ENCODE data around the gene RAD23A. TPM values are rescaled to one million over a fixed set of nuclear protein-coding genes. Genes with fewer than 3 reads are reported as not detected.
"Not testable (repeated sequence)": the region's sequence is repeated elsewhere in the genome, so short reads cannot be mapped to it uniquely, and the experiment has no call there.

The RAD23A gene
- total RNA-seq, 1 donor from 2014 or later = 62.1 TPM

GRCh38 chr19:12947702-12948611, 2.3 kb downstream of the RAD23A start:
- peak overlapping the region; percentile 5 for H3K27ac Mint-ChIP-seq (ENCODE audit: unreplicated experiment)
- peaks cover 17% of the 10 kb centered on the region for H3K27me3 Mint-ChIP-seq (ENCODE audit: unreplicated experiment)
- H3K4me3 Mint-ChIP-seq (ENCODE audit: unreplicated experiment) = no peak overlapping the region
- peaks cover 21% of the 10 kb centered on the region for H3K9me3 Mint-ChIP-seq (ENCODE audit: unreplicated experiment)
- TF ChIP-seq CTCF (IDR thresholded peaks at IDR 0.05; ENCODE audit: partially characterized antibody, unreplicated experiment) = no peak
- no peaks in the 10 kb centered on the region for H3K36me3 Mint-ChIP-seq (ENCODE audit: unreplicated experiment)
- DNase-seq = no peak
- peaks cover 19% of the 10 kb centered on the region for H3K4me1 Mint-ChIP-seq (ENCODE audit: low read depth, unreplicated experiment)

- DNase-seq = no peak
- Mint-ChIP-seq H3K27me3 (ENCODE audit: unreplicated experiment) (peaks cover 20% of the 10 kb centered on the region), H3K4me3 (ENCODE audit: unreplicated experiment) (no peak overlapping the region), H3K9me3 (ENCODE audit: unreplicated experiment) (peaks cover 23% of the 10 kb centered on the region), H3K36me3 (ENCODE audit: unreplicated experiment) (no peaks in the 10 kb centered on the region), H3K27ac (ENCODE audit: unreplicated experiment) (no peak overlapping the region), H3K4me1 (ENCODE audit: low read depth, unreplicated experiment) (peaks cover 22% of the 10 kb centered on the region)
- TF ChIP-seq CTCF (IDR thresholded peaks at IDR 0.05; ENCODE audit: partially characterized antibody, unreplicated experiment) = no peak
Observed at GRCh38 chr19:12948612-12949362, 3.1 kb downstream of the RAD23A start.

- Mint-ChIP-seq H3K27me3 (ENCODE audit: unreplicated experiment) (peaks cover 20% of the 10 kb centered on the region), H3K9me3 (ENCODE audit: unreplicated experiment) (peaks cover 23% of the 10 kb centered on the region), H3K4me3 (ENCODE audit: unreplicated experiment) (no peak overlapping the region), H3K36me3 (ENCODE audit: unreplicated experiment) (no peaks in the 10 kb centered on the region), H3K4me1 (ENCODE audit: low read depth, unreplicated experiment) (peaks cover 27% of the 10 kb centered on the region), H3K27ac (ENCODE audit: unreplicated experiment) (no peak overlapping the region)
- no peak for TF ChIP-seq CTCF (IDR thresholded peaks at IDR 0.05; ENCODE audit: partially characterized antibody, unreplicated experiment)
- no peak for DNase-seq
Observed at GRCh38 chr19:12949363-12950283, 4.0 kb downstream of the RAD23A start.

GRCh38 chr19:12952050-12952449, 6.4 kb downstream of the RAD23A start:
- not testable (repeated sequence) for H3K36me3 Mint-ChIP-seq (ENCODE audit: unreplicated experiment); H3K4me3 Mint-ChIP-seq (ENCODE audit: unreplicated experiment); DNase-seq
- Mint-ChIP-seq H3K27me3 (ENCODE audit: unreplicated experiment) (peaks cover 14% of the 10 kb centered on the region), H3K9me3 (ENCODE audit: unreplicated experiment) (peaks cover 14% of the 10 kb centered on the region), H3K27ac (ENCODE audit: unreplicated experiment) (peak overlapping the region; percentile 38), H3K4me1 (ENCODE audit: low read depth, unreplicated experiment) (peaks cover 27% of the 10 kb centered on the region)

All from glutamatergic neuron (in vitro differentiated cells).